GM21825 (cell line): ENCODE measurements around the gene STARD4.

ENCODE experiments used
- ATAC-seq: cut with Tn5 transposase; IDR thresholded peaks from one replicate; pipeline ENCODE4 v1.9.1; 2021; ENCODE audit warnings: mild to moderate bottlenecking, moderate library complexity; ENCODE audit not compliant: unreplicated experiment

Gene STARD4, protein sequence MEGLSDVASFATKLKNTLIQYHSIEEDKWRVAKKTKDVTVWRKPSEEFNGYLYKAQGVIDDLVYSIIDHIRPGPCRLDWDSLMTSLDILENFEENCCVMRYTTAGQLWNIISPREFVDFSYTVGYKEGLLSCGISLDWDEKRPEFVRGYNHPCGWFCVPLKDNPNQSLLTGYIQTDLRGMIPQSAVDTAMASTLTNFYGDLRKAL

DNA sequence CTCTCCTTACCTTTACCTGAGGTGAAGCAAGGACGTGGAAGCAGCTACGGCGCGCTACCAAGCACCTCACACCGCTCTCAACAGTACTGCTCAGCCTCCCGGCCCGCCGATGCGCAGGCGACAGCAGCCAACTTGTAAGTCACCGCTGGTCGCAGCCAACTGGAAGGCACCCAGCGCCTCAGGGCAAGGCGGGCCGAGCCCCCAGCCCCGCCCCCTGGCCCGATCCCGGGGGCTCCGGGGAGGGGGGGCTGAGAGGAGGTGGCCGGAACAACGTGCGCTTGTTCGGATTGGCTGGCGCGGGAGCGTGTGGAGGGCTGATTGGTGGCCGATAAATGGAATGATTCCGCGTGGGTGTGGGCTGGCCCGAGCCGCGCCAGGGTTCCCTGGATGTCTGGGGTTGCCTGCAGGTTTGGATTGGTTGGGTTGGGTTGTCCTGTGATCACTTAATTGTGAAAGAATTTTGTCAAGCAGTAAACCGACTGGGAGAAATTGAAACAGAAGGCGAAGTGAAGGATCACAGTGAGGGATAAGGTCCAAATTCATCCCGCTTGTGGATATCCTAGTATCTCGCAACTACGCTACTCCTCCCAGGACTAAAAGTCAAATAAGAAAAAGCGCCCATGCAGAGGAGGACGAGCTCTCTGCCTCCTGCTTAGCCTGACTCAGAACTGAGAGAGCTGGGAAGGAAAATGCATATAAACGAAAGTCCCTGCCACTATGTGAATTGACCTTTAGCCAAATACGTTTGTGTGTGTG is at the start of gene STARD4:
Gene STARD4 (minus strand): TSS at position 161 of the 756 bp plus-strand sequence. CDS start 5,102 bp downstream, outside the sequence.
- ATAC-seq = peak; percentile 92

DNA sequence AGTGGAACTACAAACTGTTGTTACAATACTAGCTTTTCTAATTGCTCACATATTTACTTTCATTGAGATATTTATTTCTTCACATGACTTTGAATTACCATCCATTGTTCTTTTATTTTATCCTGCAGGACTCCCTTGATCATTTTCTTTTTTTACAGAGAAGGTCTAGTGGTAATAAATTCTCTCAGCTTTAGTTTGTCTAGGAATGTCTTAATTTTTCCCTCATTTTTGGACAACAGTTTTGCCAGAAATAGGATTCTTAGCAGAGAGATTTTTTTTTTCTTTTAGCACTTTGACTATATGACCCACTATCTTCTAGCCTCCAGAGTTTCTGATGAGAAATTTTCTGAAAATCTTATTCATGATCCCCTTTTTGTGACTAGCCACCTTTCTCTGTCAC is 47.3 kb upstream of the STARD4 start:
- no peak for ATAC-seq

DNA sequence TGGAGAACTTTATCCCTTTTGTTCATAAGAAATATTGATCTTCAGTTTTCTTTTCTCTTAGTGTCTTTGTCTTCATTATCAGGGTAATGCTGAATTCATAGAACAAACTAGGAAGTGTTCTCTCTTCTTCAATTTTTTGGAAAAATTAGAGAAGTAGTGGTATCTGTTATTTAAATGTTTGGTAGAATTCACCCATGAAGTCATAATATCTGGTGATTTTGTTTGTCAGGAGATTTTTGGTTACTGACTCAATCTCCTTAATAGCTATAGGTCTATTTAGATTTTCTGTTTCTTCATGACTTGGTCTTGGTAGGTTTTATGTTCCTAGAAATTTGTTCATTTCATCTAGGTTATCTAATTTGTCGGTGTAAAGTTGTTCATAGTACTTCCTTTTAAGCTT is 45.4 kb upstream of the STARD4 start:
- no peak for ATAC-seq

DNA sequence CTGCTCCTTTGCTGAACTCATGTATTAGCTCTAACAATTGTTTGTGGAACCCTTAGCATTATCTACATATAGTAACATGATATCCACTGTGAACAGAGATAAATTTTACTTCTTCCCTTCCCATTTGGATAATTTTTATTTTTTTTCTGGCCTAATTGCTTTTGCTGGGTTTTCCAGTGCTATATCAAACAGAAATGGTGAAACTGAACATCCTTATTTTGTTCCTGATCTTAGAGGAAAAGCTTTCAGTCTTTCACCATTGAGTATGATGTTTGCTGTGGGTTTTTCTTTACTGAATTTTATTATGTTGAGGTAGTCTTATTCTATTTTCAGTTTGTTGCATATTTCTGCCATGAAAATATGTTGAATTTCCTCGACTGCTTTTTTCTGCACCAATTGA is 44.8 kb upstream of the STARD4 start:
- no peak for ATAC-seq

DNA sequence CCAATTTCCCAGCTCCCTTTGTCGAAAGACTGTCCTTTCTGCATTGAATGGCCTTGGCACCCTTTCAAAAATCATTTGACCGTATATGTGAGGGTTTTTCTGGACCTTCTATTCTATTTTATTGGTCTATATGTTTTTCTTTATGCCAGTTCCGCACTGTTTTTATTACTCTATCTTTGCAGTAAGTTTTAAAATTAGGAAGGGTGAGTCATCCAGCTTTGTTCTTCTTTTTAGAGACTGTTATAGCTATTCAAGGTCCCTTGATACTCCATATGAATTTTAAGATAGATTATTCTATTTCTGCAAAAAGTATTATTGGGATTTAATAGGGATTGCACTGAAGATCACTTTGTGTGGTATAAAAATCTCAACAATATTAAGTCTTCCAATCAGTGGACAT is 44.2 kb upstream of the STARD4 start:
- no peak for ATAC-seq

DNA sequence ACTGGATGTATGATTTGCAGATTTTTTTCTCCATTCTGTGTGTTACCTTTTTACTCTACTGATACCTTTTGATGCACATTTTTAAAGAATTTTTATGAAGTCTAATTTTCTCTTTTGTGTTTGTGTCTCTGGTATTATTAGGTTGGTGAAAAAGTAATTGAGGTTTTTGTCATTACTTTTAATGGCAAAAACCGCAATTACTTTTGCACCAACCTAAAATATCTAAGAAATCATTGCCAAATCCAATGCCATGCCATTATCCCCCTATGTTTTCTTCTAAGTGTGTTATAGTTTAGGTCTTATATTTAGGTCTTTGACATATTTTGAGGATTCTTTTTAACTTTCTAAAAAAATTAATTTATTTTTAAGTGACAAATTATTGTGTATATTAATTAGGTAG is 43.4 kb upstream of the STARD4 start:
- no peak for ATAC-seq

DNA sequence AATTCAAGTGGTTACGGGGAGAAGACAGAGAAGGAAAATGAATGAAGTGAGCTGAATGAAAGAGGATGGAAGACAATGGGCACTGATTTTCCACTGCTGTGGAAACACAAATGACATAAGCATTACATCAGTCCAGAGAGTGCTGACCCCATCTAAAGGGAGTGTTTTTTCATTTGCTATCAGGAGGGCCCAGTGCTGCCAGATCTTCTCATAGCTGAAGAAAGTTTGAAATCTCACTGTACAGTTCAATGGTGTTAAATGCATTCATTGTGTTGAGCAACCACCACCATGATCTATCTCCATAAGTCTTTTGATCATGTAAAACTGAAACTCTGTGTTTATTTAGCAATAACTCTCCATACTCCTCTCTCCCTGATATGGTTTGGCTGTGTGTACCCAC is 41.5 kb upstream of the STARD4 start:
- no peak for ATAC-seq

DNA sequence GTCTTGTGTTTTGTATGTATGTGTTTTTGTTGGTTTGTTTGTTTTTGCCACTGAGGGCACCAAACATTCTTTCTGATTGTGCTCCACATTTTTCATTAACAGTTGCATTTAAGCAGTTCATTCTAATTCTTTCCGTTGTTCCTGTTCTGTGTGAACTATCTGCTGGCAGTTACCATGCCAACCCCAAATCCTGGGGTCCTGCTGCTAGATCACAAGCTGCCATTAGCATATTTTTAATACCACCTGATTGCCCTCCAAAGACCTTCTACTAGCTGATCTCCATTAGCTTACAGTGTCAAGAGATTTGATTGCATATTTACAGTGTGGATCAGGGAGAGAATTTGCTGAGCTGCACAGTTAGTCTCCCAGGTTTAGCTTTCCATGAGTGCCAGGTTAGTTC is 40.6 kb upstream of the STARD4 start:
- no peak for ATAC-seq

DNA sequence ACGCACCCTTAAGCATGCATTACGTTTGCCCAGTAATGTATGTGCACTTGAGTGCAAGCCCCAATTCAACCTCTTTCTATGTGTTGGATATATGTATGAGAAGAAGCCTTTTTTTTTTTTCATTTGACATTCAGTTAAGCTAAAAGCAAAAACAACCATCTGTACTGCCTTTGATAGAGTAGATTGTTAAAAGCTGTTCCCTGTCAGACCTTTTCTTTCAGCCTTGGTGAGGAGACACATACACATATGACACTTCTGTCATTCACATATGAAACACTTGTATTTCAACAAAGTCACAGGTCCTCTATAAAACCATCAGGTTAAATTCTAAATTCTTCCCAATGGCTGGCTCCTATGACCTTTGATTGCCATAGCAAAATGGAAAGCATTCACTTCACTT is 40.2 kb upstream of the STARD4 start:
- ATAC-seq = no peak

DNA sequence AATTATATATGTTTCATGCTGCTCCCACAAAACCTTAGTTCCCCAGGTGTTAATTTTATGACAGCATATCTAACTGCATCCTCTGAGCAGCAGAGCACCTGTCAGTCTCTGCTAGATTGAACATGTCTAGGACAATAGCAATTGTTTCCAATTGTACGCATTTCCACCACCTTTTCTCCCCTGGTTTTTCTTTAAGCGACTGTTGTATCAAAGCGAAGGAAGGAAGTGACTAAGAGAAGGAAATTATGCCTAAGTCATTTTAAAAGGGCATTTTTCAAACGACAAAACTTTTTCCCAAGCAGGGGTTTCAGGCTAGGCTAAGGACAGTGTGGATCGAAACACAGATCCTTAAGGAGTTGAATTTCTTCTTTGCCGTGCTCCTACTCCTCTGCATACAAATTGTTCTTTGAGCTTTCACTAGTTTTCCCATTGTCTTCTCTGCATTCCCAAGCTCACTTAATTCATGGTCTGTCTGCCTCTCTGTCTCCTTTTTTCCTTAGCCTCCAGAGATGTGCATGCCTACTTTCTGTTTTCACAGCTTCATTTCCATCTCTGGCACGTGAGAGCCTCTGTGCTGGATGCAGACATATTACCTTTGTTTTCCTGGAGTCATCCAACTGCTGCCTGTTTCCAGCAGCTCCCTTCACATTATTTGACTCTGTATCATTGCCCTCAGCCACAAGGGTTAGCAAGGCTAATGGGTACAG is 39.4 kb upstream of the STARD4 start:
- no peak for ATAC-seq

DNA sequence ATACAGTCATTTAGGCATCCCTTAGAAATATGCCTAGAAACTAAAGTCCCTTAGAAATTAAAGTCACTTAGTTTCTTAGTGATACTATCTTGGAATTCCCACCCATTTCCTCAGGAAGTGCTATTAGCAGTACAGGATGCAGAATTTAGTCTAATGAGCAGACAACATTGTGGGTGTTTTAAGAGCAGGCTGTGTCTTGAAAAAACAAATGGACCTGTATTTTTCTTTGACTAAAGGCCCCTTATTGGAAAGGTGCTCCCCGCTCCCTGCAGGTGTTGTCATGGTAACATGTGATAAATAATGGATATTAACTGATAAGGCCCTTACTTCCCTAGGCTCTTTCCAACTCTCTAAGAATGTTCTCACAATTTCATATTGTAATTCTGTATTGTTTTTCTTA is 38.8 kb upstream of the STARD4 start:
- ATAC-seq = no peak

DNA sequence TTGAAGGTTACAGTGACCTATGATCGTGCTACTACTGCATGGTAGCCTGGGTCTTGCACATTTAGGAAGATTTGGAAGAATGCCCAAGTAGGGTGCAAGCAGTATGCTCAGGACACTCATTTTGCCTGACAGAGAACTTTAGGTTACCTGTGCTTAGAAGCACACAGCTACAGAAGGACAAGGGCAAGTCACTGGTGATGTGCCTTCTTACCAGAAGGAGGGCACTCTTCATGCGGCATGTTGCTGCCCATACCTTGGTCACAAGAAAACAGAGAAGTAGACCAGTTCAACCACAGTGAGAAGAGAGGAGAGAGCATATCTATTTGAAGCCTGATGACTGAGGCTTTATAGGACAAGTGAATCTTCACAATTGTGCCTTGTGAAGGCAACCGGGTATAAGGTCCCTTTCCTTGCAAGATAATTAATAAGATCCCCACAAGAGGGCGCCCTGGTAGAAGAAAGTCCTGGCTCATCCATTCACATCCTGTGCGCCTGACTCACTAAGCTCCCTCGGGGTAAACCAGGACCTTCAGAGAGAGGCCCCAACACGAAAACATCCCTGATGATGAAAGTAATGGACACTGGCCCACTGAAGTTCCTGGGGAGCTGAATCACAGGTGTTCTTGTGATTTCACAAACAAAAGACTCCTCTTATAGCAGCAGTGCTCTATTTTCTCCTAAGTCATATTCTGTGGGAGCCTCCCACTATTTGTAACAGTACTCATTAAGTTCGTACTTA is 38.1 kb upstream of the STARD4 start:
- peak; percentile 91 for ATAC-seq

DNA sequence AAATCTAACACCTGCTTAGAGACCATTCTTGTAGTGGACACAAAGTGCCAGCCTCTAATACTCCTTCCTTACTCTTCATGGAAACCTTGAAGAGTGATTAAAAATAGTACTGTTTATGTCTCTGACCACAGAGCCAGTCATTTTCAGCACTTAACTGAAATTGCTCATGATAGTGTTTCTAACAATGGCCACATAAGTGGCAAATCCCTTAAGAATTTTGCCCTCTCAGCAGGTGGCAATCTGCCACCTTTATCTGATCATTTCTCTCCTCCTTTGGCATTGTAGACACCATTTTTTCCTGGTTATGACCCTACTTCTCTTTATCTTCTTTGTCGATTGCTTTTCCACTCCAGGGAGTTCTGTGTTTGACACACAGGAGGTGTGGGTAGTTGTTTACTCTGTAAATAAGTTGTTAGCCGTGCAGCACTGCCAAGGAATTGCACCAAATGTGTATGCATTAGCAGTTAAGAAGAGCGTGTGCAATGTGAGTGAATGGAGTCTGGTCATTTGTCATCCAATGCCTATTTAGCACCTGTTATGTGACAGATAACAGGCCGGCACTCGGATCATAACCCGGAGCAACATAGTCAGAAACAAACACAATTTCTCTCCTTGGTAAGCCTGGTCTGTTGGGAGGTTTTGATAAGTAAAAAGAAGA is 36.8 kb upstream of the STARD4 start:
- ATAC-seq = no peak

DNA sequence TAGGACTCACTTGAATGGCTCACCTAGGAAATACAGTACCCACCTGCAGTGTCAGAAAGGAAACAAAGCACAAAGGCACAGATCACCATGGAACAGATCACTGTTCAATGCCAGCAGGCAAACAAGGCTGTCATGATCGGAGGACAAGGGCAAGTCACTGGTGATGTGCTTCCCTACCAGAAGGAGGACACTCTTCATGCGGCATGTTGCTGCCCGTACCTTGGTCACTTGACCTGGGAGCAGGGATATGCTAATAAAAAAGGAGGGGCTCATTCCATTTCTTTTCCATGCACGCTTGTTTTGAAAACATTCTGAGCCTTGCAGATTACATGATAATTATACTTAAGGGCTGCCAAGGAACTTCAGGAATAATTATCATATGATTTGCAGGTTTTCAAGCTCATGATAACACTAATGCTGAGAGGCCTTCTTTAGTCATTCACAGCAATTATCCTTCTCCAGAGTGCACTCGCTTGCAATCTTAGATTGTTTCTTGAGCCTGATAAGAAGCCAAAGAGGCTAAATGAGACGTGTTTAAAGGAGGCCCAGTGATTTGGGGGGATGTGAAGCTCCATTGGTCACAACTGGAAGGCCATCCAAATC is 36.1 kb upstream of the STARD4 start:
- ATAC-seq = no peak

DNA sequence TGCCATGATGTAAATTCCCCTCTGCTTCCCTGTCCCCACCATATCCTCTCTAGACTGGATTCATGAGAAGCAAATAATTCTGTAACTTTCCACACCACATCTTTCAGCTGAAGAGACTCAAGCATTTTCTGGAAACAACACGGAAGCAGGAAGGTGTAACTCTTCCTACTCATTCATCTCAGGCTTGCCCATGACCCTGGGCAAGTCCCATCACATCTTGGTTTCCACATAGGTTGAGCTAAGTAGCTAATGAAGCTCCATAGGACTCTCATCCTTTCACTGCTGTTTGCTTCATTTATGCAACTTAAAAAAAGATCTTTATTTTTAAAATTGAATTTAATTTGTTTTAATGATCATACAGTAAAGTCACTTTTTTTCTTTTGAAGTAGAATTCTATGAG is 32.7 kb upstream of the STARD4 start:
- ATAC-seq = no peak

DNA sequence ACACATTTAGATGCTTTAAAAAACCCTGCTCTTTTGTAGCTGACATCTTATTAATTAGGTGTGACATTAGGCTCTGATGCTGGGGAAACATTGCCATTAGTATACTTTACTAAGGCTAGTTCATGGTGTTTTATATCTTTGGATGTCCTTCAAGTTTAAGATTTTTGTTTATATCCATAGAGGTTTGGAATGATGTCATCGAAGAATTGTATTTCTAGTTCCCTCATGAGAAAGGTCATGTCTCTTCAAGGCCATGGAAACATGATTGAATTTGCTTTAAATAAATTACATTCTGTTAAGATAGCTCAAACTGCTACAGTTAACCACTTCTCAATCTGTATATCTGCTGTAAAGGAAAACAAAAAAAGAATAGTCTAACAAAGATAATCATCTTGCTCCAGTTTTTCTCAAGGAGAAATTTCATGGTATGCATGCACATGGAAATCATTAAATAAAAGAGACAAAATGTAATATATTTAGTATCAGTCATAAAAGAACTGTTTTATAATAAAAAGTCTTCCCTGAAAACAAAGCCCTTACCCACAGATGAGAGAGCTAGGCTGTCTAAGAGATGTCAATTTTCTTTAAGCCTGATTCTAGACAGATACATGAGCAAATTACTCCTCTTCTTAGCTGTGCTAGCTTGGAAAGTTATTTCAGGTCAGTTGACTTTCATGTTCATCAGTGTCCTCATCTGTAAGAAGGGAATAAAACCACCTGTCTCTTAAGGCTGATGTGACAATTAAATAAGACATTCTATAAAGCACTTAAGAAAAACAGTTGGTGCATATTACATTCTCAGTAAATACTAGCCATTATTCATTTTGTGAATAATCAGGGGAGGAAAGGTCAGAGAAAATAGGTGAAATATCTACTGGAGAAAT is 25.0 kb upstream of the STARD4 start:
- ATAC-seq = no peak

DNA sequence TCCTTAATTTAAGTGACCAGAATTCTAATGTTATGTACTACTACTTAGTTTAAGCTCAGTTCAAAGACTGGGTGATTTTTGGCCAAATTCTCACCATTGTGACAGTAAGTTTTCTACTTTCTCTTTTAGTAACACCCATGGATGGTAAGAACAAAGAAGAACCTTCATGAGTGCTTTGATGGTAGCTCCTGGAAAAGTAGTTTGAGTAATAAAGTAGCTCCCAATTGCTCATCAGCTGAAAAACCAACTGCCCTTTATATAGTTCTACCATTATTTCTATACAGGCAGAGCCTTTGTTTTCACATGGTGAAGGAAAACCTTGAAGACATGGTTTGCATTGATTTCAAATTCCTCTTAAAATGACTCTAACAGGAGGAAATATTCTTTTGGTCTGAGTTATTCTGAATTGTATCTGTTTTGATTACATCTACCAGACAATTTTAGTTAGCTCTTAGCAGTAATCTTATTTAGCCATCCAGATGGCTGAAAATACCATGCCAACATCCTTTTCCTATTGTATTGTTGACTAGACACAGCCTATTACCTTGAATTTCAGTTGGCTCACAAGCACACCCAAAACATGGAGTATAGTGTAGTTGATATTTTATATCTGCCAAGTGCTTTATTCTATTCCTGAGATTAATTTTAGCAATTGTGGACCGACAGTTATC is 23.7 kb upstream of the STARD4 start:
- no peak for ATAC-seq

DNA sequence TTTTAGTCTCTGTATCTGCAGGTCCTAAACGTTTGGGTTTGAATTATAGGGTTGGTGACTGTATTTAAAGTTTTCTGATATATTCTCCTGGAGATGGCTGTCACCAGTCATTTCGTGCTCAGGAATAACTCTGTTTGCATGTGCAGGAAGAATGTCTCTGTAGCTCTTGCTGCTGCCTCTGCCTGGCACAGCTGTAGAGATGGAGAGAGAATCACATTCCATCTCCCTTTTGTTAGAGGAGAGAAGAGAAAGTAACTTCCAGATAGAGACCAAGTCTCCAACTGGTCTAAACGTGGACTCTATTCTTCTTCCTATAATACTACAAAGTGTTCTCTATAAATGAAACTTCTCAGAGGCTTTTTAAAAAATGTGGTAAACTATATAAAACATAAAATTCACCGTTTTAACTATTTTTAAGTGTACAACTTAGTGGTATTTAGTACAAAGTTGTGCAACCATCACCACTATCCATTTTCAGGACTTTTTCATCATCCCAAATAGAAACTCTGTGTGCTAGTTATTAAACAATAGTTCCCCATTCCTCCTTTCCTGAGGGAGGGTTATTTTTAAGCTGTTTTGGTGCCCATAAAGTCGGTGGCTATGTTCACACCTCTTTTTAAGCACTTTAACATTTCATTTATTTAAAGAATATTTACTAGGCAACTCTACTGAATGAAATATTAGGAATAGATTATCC is 20.7 kb upstream of the STARD4 start:
- no peak for ATAC-seq
